OCI-LY7 (cell line): Measurements from ENCODE around the gene DGCR2. TPM values are rescaled to one million over a fixed set of nuclear protein-coding genes. Genes with fewer than 3 reads are reported as not detected.

ENCODE experiments used
- BruUV-seq: library from RNA; stranded (reverse); fragments of 400-500 nt; replicated peaks from 2 replicates; lab custom pipeline; 2021; lab: Mats Ljungman, UMichigan
- CTCF ChIA-PET: fragments of 300-600 bp; sonication (Branson Sonifier 250); formaldehyde crosslinking; loops from one replicate; lab custom pipeline; 2022; ENCODE audit warnings: antibody characterized with exemption; ENCODE audit not compliant: unreplicated experiment; lab: Charles Lee
- POLR2A ChIA-PET: fragments of 300-600 bp; sonication (Branson Sonifier 250); formaldehyde crosslinking; loops from one replicate; lab custom pipeline; 2022; ENCODE audit warnings: antibody characterized with exemption; lab: Charles Lee
- DNase-seq: peaks from one replicate; pipeline ENCODE4 v3.0.0-alpha.2; 2015; ENCODE audit warnings: low spot score
- H2AFZ ChIP-seq: fragments of 200-600 bp; sonication (generic), shearing (Covaris generic); 2 replicates; pipeline ENCODE4 v1.6.1; 2014; ENCODE audit warnings: mild to moderate bottlenecking, antibody characterized with exemption, low read length, moderate library complexity
- H3K27ac ChIP-seq: fragments of 200-600 bp; sonication (generic); 2 replicates; pipeline ENCODE4 v1.5.1; 2014; ENCODE audit warnings: mixed run types, low read depth, mild to moderate bottlenecking, moderate library complexity, low read length, inconsistent platforms; ENCODE audit not compliant: poor library complexity, severe bottlenecking
- H3K36me3 ChIP-seq: fragments of 200-600 bp; sonication (generic); 2 replicates; pipeline ENCODE4 v1.6.1; 2014; ENCODE audit warnings: mild to moderate bottlenecking, antibody characterized with exemption, low read length, moderate library complexity, mixed read lengths; ENCODE audit not compliant: insufficient read depth
- H3K4me1 ChIP-seq: fragments of 200-600 bp; sonication (generic); 2 replicates; pipeline ENCODE4 v1.5.1; 2014; ENCODE audit warnings: mild to moderate bottlenecking, low read length; ENCODE audit not compliant: insufficient read depth, poor library complexity, severe bottlenecking
- H3K4me2 ChIP-seq: fragments of 200-600 bp; sonication (generic); 2 replicates; pipeline ENCODE4 v1.6.1; 2014; ENCODE audit warnings: mild to moderate bottlenecking, low read length
- H3K4me3 ChIP-seq: fragments of 200-600 bp; sonication (generic); 2 replicates; pipeline ENCODE4 v1.5.1; 2014; ENCODE audit warnings: mild to moderate bottlenecking, low read depth, low read length; ENCODE audit not compliant: poor library complexity, severe bottlenecking
- H3K79me2 ChIP-seq: fragments of 200-600 bp; sonication (generic); 2 replicates; pipeline ENCODE4 v1.6.1; 2016; ENCODE audit warnings: low read depth, mild to moderate bottlenecking, low read length, moderate library complexity, mixed read lengths; ENCODE audit not compliant: insufficient read depth
- H3K9me2 ChIP-seq: fragments of 200-600 bp; sonication (generic); 2 replicates; pipeline ENCODE4 v1.6.1; 2016; ENCODE audit warnings: mild to moderate bottlenecking, low read length, mixed read lengths; ENCODE audit not compliant: insufficient read depth
- H3K9me3 ChIP-seq: fragments of 200-600 bp; sonication (generic); 2 replicates; pipeline ENCODE4 v1.6.1; 2014; ENCODE audit warnings: mild to moderate bottlenecking, mixed run types, low read length, mixed read lengths
- H4K20me1 ChIP-seq: fragments of 200-600 bp; sonication (generic); 2 replicates; pipeline ENCODE4 v1.6.1; 2014; ENCODE audit warnings: mild to moderate bottlenecking, antibody characterized with exemption, low read length, moderate library complexity, mixed read lengths; ENCODE audit not compliant: insufficient read depth
- EZH2phosphoT487 ChIP-seq: fragments of 200-600 bp; sonication (generic); IDR thresholded peaks from 2 replicates; pipeline ENCODE4 v1.6.1; 2018; ENCODE audit warnings: low read depth, borderline replicate concordance, mild to moderate bottlenecking, mixed run types, antibody characterized with exemption, low read length, moderate library complexity, mixed read lengths
- intact Hi-C: fragments of 100-400 bp; cut with micrococcal nuclease; formaldehyde crosslinking; loops from one replicate; pipeline ENCODE4 v1.10.0; 2022; ENCODE audit not compliant: unreplicated experiment
- total RNA-seq, 2 experiments: library from RNA; depleted of rRNA in 1 of 2; stranded (reverse); fragments of >200 nt in 1 of 2; shearing (Covaris generic) in 1 of 2; gene quantifications; 2 replicates each; pipeline ENCODE4 v1.2.3, GENCODE V29; 2014 to 2022
- TF ChIP-seq, protein P1 (sequence below): fragments of 200-600 bp; sonication (generic); conservative IDR thresholded peaks from 2 replicates; pipeline ENCODE4 v1.5.1; 2014; ENCODE audit warnings: mild to moderate bottlenecking, antibody characterized with exemption, low read length, moderate library complexity, mixed read lengths

The DGCR2 gene
- total RNA-seq, 2 experiments from 2014 or later: 27.6 to 29.7 TPM

- no peaks in the 10 kb centered on the region for H4K20me1 ChIP-seq
- no peak overlapping the region for H2AFZ ChIP-seq
- no peak overlapping the region for H3K4me2 ChIP-seq
- H3K4me1 ChIP-seq: peaks cover 9% of the 10 kb centered on the region
- H3K27ac ChIP-seq: no peak overlapping the region
- no peak for DNase-seq
- TF ChIP-seq, protein P1, sequence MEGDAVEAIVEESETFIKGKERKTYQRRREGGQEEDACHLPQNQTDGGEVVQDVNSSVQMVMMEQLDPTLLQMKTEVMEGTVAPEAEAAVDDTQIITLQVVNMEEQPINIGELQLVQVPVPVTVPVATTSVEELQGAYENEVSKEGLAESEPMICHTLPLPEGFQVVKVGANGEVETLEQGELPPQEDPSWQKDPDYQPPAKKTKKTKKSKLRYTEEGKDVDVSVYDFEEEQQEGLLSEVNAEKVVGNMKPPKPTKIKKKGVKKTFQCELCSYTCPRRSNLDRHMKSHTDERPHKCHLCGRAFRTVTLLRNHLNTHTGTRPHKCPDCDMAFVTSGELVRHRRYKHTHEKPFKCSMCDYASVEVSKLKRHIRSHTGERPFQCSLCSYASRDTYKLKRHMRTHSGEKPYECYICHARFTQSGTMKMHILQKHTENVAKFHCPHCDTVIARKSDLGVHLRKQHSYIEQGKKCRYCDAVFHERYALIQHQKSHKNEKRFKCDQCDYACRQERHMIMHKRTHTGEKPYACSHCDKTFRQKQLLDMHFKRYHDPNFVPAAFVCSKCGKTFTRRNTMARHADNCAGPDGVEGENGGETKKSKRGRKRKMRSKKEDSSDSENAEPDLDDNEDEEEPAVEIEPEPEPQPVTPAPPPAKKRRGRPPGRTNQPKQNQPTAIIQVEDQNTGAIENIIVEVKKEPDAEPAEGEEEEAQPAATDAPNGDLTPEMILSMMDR: no peak
- TF ChIP-seq EZH2phosphoT487: no peak
- ChIA-PET CTCF (no interaction called here), POLR2A (interaction anchor here (0.6 kb wide), 1 partner anchor 19 kb away, joined by 3 read pairs; no protein-coding TSS in a partner anchor)
- H3K9me2 ChIP-seq: no peaks in the 10 kb centered on the region
- BruUV-seq: no TSS peak
- H3K4me3 ChIP-seq: no peak overlapping the region
- intact Hi-C loops: loop anchor here (10.0 kb wide), 1 partner anchor 288 kb away; the partner anchor contains the start of genes HIRA and MRPL40
- peaks cover 13% of the 10 kb centered on the region; the same call in 1 of the 2 replicates for H3K79me2 ChIP-seq
- H3K9me3 ChIP-seq: no peaks in the 10 kb centered on the region
- peaks cover 3% of the 10 kb centered on the region; the same call in 1 of the 2 replicates for H3K36me3 ChIP-seq
These were observed 25.1 kb upstream of the DGCR2 start for GRCh38 chr22:19147195-19147780.

DNA sequence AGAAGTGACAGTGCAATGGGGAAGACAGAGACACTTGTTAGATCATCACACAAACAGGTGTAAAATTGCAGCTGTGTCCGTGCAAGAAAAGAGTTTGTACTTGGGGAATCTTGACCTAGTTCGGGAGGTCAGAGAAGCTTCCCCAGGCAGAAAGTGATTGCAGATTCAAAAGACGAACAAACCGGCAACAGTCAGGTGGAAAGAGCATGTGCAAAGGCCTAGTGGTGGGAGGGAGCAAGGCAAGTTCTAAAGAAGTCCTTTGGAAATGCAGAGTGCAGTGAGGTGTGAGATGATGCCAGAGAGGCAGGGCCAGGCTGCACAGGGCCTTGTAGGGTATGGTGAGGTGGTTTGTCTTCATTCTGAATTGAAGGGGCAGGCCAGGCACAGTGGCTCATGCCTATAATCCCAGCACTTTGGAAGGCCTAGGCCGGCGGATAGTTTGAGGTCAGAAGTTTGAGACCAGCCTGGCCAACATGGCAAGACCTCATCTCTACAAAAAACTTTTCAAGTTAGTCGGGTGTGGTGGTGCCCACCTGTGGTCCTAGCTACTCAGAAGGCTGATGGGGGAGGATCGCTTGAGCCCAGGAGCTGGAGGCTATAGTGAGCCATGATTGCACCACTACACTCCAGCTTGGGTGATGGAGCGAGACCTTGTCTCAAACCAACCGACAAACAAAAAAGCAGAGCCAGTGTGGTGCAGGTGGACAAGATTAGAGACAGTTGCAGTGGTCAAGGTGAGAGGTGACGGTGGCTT lies 24.2 kb upstream of the DGCR2 start:
- no peak overlapping the region for H3K4me2 ChIP-seq
- no TSS peak for BruUV-seq
- no peak overlapping the region for H2AFZ ChIP-seq

More for the DNA sequence above, 24.2 kb upstream of the DGCR2 start:
- TF ChIP-seq EZH2phosphoT487: no peak
- TF ChIP-seq, protein P1: 0 out of 2 replicates have a peak, but pooled peaks have one; percentile 21
- ChIA-PET CTCF (no interaction called here), POLR2A (interaction anchor here (0.6 to 0.7 kb wide), 3 partner anchors 20 to 773 kb away, joined by 3 to 5 read pairs (median 3); no protein-coding TSS in a partner anchor)
- no peaks in the 10 kb centered on the region for H3K9me2 ChIP-seq
- H3K4me3 ChIP-seq: no peak overlapping the region
- no peaks in the 10 kb centered on the region for H3K9me3 ChIP-seq
- H3K79me2 ChIP-seq: peaks cover 13% of the 10 kb centered on the region; the same call in 1 of the 2 replicates
- H3K36me3 ChIP-seq: peaks cover 8% of the 10 kb centered on the region; the same call in 1 of the 2 replicates
- no peak for DNase-seq
- intact Hi-C loops: loop anchor here (10.0 kb wide), 1 partner anchor 288 kb away; the partner anchor contains the start of genes HIRA and MRPL40
- H3K4me1 ChIP-seq: peaks cover 9% of the 10 kb centered on the region
- H4K20me1 ChIP-seq: no peaks in the 10 kb centered on the region
- H3K27ac ChIP-seq: no peak overlapping the region
